Activated T-cell treated with anti-CD3 and anti-CD28 coated beads for 48 hours (primary cell): ENCODE data around the gene PPP3CA.
A peak's percentile ranks its signal among the peaks of the same experiment; 100 is the strongest.

Experiments used
- DNase-seq: peaks from one replicate; pipeline ENCODE4 v3.0.0-alpha.2; 2020; ENCODE audit warnings: low read depth

The PPP3CA gene

DNA sequence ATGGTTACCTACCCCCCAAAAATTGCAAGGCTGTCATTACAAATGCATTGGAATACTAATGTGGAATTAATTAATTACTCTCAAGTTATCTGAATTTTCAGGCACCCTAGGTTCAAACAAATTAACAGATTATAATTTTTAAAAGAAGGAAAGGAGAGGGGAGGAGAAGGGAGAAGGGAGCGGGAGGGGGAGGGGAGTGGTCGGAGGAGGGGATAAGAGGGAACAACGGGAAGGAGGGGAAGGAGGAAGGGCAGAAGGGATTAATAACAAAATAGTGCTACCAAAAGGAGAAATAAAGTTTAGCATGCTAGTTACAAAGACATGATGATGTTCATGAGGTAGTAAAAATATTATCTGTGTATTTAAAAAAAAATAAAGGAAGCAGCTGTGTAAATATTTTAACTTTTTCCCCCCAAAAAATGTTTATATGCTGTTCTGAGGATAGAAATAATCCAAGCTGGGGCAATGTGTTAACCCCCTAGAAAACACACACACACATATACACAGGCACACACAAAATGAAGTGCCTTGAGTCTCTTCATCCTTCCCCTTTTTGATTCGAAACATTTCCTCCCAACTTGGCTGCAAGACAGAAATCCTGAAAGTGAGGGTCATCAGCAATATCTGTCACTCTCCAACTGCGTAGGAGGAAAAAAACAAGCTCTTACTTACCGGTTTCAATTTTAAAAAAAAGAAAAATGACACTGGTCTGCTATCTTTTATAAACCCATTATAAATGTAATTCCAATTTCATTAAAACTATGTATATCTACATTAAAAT is 58.8 kb downstream of the PPP3CA start:
- no peak for DNase-seq

GRCh38 chr4:101287324-101287723 is 60.0 kb downstream of the PPP3CA start:
- no peak for DNase-seq

GRCh38 chr4:101286663-101287062 is 60.7 kb downstream of the PPP3CA start:
- DNase-seq: no peak

GRCh38 chr4:101285985-101286384 is 61.3 kb downstream of the PPP3CA start:
- DNase-seq: no peak

GRCh38 chr4:101284546-101284945 is 62.8 kb downstream of the PPP3CA start:
- DNase-seq: no peak

GRCh38 chr4:101283434-101283833 is 63.9 kb downstream of the PPP3CA start:
- DNase-seq: no peak

DNA sequence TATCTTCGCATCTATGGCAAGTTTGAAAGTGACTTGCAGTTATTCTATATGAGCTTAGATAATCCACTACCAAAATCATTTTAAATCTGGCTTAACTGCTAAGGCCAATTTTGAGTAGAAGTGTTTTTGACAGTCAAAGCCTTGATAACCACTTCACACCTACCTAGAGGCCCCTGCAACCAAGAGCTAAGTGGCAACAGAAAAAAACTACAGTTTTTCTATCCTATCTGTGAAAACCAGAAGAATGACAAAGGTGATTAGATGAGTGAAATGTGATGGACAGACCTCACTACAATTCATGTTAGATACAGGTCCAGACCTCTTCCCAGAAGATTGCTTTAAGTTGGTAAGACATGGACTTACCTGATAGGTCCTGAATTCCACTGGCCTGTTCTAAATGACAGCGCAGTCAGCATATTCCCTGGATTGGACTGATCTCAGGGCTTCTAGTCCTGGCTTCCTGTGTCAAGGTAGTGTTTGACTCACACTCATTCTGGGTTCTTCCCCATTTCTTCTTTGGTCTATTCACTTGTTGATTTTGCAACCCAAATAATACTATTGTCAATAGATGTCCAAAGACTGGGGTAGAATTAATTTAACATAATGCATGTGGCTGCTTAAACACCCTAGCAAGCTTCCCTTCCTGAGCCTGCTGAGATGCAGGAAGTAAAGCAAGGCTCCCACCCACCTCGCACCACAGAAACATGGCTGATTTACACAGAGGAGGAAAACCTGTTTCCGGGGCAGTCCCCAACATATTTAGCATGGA is 65.1 kb downstream of the PPP3CA start:
- DNase-seq: peak; percentile 7

DNA sequence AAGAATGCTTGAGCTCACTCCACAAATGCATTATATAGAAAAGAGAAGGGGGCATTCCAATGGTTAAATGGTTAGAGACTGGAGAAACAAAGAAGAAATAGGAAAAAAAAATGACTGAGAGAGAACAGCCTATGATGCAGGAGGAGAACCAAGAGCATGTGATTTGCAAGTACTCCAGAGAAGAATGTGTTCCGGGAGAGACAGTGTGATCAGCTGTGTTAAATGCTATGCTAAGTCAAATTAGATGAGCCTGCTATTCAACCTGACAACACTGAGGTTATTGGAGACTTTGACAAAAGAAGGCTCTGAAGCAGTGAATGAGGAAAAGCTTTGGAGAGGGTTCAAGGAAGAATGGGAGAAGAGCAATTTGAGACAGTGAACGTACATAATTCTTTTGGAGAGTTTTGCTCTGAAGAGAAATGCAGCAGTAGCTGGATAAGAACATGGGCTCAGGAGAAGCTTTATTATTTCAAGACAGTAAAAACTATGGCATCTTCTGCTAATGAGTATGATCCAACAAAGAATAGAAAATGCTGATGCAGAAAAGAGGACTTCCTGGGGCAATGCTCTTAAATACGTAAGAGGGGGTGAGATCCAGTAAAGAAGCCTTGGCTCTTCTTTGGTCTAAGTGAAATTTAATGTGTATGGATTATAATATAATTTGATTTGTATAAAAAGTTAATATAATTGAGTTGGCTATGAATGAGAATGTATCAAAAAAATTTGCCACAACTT is 66.3 kb downstream of the PPP3CA start:
- DNase-seq: no peak

DNA sequence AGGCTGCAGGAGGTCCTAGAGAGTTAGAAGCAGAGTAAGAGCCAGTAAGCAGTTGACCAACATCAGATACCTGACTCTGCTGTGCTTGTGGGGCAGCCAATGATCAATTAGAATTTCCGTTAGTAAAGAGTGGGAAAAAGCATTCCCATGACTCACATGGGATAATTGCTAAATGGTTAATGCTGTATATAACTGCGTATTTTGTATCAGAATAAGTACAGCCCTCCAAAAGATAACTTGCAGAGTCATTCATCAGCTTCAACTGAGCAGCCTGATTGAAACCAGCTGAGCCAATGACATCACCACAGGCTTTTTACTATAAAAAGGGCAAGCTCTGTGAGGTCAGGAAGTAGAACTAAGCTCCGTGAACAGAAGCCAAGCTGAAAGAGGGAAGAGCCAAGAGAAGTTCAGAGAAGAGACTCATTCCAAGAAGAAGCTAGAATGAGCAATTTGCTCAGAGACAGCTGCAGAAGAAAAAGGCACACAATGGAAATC is 67.9 kb downstream of the PPP3CA start:
- no peak for DNase-seq

GRCh38 chr4:101277671-101278070 is 69.7 kb downstream of the PPP3CA start:
- DNase-seq: no peak

DNA sequence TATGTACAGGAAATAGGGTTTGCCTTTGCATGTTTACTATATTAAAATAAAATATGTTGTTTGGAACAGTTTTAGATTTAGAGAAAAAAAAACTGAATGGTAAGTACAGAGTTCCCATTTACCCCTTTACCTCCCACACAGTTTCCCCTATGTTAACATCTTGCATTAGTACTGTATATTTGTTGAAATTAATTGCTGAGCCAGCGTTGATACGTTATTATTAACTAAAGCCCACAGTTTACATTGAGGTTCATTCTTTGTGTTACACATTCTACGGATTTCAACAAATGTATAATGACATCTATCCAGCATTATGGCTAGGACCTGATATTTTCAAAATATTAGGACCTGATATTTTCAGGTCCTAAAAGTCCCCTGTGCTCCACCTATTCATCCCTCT is 70.7 kb downstream of the PPP3CA start:
- DNase-seq: no peak

DNA sequence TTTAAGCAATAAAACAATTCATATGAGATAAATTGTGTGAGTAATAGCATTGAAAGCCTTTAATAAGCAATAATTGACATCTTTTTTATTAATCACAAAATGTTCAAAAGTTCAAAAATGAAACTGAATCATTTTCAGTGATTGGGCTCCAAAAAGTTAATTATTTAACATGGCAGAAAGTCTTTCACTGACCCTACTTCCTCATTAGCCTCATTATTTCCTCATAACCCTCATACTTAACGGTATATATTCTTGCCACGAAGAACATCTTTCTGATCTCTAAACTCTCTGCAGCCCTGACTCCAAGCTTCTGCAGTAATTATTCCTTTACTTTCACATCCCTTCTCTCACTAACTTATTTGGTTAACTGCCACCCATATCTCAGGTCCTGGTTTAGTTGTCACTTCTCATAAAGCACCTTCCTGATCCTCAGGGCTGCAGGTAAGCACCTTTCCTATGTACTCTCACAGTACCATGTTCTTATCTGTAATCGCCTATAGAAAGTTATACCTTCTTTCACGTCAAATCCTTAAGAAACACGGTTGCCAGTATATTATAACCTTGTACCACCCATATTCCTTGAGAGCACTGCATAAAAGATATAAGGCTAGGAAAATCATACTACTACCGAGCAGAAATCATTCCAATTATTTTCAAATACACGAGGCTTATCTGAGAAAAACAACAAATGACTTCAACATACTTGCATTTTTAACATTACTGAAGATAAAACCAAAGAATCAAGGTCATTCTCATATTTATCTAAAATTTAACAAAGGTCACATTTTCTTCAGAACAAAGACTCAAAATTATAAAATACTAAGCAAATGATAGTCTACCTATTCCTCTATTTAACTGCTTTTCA is 72.2 kb downstream of the PPP3CA start:
- no peak for DNase-seq

- DNase-seq: no peak
Observed at GRCh38 chr4:101271516-101271915, 75.8 kb downstream of the PPP3CA start.

- DNase-seq: no peak
Observed at GRCh38 chr4:101269682-101270081, 77.6 kb downstream of the PPP3CA start.

DNA sequence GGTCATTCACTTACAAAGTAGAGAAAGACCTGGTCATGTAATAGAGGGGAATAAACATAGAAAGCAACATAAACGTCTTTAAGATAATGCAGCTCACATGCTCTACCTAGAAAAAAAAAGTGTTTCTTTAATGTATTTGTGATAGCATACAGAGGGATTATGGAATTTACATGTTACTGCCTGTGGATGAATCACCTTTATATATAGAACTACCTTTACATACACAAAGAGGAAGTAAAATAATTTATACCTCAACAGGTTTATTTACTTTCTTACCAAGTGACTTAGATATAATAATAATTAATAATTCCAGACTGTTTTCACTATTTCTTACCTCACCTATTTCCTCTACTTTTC is 81.5 kb downstream of the PPP3CA start:
- DNase-seq: no peak

DNA sequence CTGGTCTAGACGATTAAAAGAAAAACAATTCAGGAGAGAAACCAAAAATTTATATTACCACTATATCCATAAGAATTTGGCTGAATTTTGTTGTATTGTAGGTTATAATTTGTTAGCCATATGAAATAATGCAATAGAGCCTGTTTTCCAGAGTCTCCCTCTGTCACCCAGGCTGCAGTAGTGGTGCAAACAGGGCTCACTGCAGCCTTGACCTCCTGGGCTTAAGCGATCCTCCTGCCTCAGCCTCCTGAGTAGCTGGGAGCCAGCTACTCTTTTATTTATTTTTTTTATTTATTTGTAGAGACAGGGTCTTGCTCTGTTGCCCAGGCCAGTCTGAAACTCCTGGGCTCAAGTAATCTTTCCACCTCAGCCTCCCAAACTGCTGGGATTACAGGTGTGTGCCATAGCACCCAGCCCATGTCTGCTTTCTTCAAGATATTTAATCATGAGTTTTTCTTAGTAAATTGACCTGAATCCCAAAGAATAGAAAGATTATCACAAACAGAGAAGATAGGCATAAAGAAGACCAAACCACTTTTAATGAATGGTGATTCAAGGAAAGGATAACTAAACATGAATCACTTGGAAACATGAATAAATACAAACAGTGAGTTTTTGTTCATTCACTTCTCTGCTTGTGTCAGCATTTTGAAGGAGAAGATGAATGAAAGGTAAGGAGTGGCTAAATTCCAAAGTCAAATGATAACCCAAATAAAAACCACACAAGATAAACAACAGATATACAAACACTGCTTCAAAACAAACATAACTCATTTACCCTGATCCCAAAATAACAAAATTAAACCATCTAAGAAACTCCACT is 82.1 kb downstream of the PPP3CA start:
- no peak for DNase-seq

GRCh38 chr4:101264512-101264911 is 82.8 kb downstream of the PPP3CA start:
- DNase-seq: no peak

- DNase-seq: no peak
Observed at GRCh38 chr4:101262683-101263082, 84.6 kb downstream of the PPP3CA start.

- no peak for DNase-seq
Observed at GRCh38 chr4:101259876-101260275, 87.5 kb downstream of the PPP3CA start.

GRCh38 chr4:101258883-101259282 is 88.4 kb downstream of the PPP3CA start:
- no peak for DNase-seq

- no peak for DNase-seq
Observed at GRCh38 chr4:101256222-101256621, 91.1 kb downstream of the PPP3CA start.
